NCI-H748 treated with DMSO at 0.1 percent for 48 hours (cell line): Measurements from ENCODE around the gene IQCH.

Experiments used
- DNase-seq: peaks from one replicate; lab custom pipeline; 2025; lab: John Stamatoyannopoulos, UW

IQCH gene

DNA sequence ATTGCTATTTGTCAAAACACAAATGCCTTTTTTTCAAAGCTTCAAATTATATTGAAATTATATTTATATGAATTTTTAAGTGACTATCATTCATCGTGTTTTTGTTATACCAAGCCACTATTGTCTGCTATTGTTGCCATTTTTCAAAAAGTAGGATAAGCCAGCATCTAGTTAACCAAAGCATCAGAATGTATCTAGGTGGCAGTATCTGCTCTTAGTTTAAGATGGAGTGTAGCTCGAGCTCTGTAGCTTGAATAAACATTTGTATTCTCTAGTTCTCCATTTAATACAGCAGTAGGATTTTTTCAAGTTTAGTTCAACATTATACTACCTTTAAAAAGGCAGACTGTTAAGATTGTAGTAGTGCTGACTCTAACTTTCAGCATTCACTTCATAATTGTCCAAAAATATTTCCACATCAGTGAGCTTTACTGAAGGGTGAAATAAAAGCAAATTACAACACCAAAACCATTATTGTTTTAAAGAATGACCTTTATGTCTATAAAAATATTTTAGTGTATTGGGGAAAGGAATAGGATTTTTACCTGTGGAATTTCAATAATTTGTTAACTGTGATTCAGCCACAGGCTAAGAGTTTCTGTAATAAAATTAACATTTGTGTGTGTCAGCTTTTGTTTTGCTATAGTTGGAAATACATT is 246.7 kb downstream of the IQCH start:
- peak; percentile 6 for DNase-seq

DNA sequence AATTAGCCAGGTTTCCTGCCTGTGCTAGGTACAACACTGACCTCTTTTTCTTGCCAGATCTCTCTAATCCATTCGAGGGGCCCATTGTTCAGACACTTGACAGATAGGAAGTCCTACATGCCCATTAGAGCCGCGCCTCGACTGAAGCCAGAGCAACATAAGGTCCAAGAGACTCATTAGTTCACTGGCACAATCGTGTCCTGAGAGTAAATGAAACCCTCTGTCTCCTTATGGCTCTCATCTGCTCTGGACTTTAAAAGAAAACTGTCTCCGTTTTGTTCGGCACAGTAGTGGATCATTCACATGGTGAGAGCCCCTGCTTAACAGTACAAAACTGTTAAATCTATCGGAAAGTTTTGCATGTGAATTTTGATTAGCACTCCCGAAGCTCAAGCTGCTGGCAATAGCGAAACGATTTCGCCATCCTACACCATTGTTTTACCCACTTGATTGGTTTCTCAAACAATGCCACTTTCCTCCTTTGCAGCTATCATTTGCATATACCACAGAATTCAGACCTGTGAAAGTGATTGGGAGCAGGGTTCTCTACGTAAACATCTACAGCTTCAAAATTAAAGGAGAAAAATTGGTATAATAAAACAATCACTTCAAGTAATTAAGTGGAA is 247.4 kb downstream of the IQCH start:
- DNase-seq = peak; percentile 18

DNA sequence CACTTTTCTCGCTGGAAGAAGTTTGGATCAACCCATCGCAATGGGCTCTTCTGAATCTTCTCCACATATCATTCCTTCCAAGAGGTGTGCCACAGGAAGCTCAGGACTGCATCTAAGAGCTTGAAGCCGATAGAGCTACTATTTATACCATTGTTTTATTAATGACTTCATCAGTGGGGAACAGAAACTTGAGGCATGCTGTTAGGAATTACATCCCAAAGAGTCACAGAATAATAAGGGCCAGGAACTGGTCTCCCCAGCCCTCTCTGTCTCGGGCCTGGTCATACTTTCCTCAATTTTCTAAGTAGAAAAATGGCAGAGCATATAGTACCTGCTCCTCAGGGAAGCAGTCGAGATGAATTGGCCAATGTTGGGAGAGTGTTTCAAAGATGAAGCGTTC is 249.5 kb downstream of the IQCH start:
- no peak for DNase-seq

DNA sequence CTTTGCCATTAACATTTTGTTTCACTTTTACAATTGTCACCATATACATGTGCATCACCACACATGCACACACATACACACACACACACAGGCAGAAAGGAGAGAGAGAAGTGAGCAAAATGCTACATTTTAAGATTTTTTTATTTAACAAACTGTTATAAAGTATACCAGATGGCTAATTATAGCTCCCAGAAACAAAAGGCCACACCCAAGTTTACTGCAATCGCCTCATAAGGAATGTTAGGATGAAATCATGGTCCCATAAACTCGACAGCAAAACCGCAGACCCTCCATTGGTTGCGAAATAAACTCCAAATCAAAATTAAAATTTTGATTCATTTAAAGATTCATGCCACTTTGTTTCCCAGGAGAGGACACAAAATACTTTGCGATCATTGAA is 250.2 kb downstream of the IQCH start:
- no peak for DNase-seq

DNA sequence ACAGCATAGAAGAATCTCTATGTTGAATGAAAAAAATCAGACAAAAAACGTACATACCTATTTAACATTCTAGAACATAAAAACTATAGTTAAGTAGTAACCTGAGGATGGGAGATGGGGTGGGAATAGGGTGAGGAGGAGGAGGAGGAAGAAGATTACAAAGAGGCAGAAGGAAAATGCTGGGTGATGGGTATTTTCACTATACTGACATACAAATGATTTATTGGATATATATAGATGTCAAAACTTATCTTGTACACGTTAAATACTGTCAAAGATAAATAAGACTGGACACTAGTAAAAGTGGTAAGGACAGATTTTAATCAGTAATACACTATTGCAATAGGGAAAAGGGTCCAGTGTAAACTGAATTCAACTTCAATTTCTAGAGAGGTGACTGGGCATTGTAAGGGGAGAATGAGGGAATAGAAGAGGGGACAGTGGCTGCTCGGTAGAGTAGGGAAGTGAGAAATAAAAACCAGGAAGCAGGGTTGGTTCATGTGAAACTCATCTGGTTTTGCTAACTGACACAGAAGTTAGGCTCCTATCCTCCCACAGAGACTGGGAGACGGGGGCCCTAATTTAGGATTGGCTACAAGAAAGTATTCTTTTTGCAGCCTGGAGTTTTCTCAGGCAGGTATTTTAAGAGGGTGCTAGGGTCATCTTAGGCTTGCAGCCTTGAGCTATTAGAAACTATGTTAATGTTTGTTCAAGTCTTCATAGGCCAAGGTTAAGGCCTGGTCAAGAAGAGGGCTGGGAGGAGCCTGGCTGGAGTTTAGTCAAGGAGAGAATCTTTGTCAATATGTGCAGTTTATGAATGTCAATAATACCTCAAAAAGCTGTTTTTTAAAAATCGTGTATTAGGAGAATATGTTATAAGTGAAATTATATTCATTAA is 251.3 kb downstream of the IQCH start:
- no peak for DNase-seq

DNA sequence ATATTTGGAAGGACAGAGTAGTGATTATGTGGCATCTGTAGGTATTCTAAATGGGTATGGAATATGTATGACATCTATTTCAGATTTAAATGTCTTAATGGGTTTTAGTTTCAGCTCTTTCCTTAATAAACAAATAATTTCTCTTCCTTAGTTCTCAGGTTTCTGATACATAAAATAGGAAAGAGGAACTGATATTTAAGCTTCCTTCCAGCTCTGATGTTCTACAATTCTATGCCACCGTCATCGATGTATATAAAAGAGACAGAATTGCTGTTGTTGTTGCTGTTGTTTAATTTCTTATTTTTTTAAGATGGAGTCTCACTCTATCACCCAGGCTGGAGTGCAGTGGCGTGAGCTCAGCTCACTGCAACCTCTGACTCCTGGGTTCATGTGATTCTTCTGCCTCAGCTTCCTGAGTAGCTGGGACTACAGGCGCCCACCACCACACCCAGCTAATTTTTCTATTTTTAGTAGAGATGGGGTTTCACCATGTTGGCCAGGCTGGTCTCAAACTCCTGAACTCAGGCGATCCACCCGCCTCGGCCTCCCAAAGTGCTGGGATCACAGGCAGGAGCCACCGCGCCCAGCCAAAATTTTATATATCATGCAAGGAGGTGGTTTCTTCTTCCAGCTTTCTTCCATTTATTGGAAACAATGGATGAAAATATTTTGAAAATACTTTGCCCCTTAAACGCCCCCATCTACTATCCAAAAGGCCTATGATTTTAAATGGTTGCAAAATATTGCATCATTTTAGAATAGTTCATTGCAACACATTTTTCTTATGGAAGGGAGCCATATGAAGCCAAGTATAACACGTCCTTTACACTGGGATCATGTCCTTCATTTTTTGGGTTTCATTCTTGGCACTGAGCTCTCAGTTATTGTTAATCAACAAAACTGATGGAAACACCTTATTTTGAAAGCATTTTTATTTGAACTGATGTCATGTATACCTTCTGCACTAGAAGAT is 252.5 kb downstream of the IQCH start:
- DNase-seq = no peak

DNA sequence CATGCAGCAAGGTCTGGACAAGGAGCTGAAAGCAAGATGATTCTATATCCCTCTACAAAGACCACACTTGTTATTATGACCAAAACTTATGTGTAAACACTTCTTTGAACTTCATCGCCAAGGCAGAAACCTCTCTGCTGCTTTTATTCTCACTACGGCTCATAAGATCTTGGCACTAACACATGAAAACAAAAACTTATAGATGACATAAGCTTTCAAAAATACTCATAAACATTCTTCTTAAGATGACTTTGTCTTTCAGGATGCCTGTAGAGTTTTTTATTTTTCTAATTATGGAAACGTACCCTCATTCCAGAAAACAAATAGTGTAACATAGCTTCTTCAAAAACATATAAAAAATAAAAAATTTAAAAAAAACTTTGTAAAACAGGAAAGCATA is 253.8 kb downstream of the IQCH start:
- no peak for DNase-seq

DNA sequence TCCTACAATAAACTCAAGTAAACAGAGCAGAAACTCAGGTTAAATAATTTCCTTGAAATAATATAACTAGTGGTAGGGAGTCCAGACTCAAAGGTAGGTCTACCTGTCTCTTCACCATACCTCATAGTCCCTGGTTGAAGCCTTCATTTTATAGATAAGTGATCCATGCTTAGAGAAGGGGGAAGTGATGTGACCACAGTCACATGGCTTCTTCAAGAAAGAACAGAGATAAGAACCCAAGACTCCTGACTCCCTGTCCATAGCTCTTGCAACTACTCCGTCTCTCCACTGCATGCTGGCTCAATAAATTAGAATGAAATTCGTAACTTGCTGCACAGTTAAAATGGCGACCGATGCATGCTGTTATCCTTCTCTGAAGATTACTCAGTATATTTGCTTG is 255.3 kb downstream of the IQCH start:
- DNase-seq = no peak

DNA sequence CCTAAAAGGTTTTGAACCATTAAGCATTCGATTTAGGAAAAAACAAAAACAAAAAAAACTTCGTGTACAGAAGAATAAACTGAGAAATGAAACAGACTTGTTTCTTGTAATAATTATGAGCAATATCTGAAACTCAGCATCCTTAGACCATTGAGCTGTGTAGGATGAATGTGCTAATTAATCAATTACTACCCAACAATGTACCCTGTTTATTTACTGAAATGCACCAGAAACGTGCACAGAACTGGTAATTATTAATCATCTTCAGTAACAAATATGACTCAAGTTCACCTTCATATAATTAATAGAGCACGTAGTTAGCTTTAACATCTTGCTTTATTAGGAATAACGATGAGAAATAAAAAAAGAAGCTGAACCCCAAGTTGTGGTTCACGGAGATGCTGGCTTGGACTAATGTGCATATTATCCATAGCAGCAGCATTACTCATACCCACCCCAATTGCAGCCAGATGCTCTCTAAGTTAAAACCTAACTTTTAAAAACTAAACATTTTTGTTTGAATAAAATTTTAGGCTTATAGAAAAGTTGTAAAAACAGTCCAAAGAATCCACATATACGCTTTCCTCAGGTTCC is 256.1 kb downstream of the IQCH start:
- DNase-seq = no peak

DNA sequence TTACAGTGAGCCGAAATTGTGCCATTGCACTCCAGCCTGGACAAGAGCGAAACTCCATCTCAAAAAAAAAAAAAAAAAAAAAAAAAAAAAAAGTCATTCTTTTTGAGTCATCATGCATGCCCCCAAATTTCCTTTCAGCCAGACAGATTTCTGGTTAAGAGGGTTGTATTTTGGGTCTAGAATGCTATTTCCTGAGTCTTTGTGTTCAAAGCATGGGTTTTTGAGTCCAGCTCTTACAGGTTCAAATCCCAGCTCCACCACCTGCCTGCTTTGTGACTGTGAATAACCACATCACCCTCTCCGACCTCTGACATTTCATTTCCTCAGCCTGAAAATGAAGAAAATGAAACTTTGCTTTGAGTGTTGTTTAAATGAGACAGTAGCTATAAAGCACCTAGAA is 257.0 kb downstream of the IQCH start:
- DNase-seq = no peak

DNA sequence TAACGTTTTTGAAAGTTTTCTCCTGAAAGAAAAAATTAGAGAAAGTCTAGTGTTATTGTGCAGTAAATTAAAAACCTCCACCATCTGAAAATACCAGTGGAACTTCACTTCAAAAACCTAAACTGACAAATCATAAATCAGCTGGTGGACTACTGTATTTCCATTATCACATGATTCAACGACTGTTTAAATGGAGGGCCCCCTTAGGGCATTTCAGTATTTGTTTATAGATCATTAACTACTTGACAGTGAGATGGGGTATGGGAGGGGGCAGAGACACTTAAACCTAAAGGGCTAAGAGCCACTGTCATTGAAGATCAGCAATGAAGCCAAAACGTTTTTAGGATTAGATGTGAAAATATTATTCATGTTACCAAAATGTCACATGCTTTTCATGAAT is 257.6 kb downstream of the IQCH start:
- DNase-seq = peak; percentile 47

DNA sequence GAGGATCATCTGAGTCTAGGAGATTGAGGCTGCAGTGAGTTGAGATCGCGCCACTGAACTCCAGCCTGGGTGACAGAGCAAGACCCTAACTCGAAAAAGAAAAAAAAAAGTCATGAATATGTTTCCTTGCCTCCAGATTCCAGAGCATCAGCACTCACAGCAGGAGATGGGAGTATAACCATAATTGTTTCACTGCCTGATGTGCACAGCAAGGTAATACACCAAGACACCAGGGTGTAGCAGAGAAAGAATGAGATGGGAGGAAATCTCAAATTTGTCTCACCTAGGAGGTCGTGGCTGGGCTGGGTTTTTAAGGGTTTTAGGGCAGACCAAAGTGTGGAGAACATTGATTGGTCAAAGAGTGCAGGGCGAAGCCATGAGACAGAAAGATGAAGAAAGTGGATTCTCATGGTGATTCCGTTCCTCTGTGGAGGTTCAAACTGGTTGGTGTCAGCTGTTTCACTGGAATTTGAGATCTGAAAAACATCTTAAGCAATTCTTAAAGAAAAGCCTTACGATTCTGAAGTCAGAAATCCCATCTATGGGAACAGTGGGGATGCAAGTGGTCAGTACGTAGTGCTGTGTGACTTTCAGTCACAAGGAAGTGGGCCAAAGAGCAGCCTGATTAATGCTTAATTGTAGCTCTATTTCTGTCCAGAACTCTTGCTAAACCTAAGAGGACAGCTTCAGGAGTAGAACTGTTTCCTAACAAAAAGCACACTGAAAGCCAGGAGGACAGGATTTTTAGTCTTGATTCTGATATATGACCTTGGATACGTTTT is 258.5 kb downstream of the IQCH start:
- no peak for DNase-seq

DNA sequence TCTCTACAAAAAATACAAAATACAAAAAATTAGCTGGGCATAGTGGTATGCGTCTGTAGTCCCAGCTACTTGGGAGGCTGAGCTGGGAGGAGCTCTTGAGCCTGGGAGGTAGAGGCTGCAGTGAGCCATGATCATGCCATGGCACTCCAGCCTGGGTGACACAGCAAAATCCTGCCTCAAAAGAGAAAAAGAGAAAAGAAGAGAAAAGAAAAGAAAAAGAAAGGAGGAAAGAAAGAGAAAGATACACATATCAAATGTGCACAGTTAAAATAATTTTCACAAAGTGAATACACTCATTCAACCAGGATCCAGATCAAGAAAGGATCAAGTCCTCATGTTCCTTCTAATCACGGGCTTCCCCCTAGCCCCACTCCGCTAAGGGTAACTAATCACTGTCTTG is 260.5 kb downstream of the IQCH start:
- no peak for DNase-seq

DNA sequence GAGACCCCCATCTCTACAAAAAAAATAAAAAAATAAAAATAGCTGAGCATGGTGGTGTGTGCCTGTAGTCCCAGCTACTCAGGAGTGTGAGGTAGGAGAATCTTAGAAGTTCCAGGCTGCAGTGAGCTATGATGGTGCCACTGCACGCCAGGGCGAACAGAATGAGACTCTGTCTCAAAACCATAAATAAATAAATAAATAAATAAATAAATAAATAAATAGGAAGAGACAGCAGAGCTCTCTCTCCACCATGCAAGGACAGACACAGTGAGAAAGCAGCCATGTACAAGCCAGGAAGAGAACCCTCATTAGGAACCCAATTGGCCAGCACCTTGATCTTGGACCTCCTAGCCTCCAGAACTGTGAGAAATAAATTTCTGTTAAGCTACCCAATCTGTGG is 261.0 kb downstream of the IQCH start:
- DNase-seq = no peak

DNA sequence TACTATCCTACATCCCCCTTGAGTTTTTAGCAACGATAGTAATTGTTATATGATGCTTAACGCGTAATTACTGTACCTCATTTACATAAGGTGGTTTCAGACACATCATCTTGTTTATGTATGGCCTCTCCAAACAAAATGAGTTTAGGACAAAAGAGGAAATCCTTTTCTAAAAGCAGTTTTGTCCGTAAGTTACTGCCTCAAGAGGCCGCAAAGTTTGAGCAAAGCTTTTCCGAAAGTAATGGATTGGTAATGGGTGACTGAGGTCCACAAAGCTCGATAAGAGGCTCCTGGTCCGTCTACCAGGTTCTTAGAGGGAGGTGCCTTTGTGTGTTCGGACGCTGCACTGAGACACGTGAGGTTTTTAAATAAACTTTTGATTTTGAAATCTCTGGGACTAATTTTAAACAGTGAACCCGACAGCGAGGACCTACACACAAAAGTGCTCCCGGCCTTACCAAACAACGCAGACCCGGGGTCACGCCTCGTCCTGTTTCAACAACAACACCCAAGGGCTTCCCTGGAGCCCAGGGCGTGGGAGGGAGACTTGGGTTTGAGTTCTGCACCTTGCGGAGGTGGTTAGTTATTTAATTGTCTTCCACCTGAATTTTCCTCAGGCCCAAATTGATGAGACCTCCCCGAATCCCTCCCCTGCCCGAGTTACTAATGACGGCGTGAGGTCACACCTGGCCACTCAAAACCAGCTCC is 265.9 kb downstream of the IQCH start:
- DNase-seq = no peak

DNA sequence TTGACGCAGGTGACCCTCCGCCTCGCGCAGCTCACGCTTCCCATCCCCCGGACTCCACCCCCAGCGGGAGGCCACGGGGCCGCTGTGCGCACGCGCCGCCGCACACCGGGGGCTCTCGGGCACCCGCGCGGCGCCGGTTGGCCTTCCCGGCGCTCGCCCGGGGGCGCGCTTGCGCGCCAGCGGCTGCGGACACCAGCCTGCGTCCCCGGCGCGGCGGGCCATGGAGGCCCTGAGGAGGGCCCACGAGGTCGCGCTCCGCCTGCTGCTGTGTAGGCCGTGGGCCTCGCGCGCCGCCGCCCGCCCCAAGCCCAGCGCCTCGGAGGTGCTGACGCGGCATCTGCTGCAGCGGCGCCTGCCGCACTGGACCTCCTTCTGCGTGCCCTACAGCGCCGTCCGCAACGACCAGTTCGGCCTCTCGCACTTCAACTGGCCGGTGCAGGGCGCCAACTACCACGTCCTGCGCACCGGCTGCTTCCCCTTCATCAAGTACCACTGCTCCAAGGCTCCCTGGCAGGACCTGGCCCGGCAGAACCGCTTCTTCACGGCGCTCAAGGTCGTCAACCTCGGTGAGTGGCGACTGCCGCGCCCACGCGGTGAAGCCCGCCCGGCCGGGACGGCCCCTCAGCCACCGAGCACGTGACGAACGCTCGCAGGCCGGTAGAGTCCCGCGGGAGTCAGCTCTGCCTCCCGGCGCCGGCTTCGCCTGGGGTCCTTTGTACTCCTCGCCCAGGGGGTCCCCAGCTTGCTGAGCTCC is 266.6 kb downstream of the IQCH start, which contains the start of gene C15orf61:
TSS of gene C15orf61 (plus strand) at position 103 of the 754 bp plus-strand sequence. CDS start at position 221, 118 bp downstream.
- DNase-seq = no peak

DNA sequence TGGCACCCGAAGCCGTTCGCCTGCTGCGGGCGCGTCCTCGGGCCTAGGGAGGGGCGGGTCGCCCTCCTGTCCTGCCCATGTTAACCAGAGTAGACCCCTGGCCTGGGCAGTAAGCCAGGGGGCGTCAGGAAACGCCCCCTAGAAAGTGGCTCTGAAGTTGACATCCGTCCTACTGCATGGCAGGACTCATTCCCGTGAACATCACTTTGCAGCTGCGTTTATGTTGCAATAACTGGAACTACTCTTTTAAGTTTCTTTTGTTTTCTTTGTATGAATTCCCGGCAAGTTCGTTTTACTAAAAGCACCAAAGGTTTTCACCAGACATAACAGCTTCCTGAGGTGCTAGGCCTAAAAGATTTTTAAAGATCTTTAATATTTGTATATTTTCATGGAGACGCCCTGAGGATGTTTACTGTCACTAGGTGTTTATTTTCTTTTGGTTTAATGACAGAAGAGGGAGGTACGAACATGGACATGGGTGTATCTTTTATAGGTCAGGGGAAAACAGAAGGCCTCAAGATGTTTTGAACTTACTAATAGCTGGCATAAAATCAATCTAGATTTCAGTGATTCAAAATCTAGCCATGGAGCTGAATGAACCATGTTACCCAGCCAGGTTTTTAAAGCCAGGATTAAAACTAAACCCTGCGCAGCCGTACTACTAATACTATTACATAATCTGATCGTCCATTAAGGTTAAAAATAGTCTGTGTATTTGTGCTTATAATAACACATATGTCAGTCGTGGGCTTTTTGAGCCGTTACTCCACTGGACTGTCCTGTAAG is 267.4 kb downstream of the IQCH start:
- no peak for DNase-seq

DNA sequence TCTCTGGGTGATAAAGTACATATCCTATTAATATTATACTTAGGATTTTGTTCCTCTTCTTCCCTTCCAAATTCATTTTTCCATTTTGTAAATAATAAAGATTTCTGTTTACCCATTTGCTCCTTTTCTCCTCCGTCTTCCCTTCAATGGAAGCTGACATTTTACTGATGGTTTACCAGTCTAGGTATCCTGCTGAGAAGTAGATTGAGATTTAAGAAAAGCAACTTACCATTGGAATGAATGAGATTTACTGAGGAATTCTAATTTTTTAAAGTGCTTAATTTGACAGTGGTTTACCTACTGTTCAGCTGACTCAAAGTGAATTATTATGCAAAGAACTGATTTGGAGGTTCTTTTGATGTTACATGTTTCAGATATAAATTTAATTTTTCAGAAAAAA is 268.7 kb downstream of the IQCH start:
- DNase-seq = no peak
